Endothelial cell of umbilical vein (primary cell): ENCODE measurements around the gene FAM24A. TPM values are rescaled to one million over a fixed set of nuclear protein-coding genes. Genes with fewer than 3 reads are reported as not detected.

ENCODE experiments used
- Bru-seq: library from RNA; stranded (reverse); fragments of 400-500 nt; gene quantifications from one replicate; lab custom pipeline; 2021; lab: Mats Ljungman, UMichigan
- BruChase-seq, 2 experiments: library from RNA; stranded (reverse); fragments of 400-500 nt; gene quantifications; one replicate each; lab custom pipeline; 2021; lab: Mats Ljungman, UMichigan
- BruUV-seq: library from RNA; stranded (reverse); fragments of 400-500 nt; replicated peaks from 2 replicates; lab custom pipeline; 2021; lab: Mats Ljungman, UMichigan
- CTCF ChIA-PET: fragments of 300-600, 350-600 bp; sonication (Branson Sonifier 250); formaldehyde crosslinking; loops from one replicate; lab custom pipeline; 2021; ENCODE audit warnings: antibody characterized with exemption, inconsistent platforms; lab: Charles Lee
- POLR2A ChIA-PET: fragments of 300-600, 350-600 bp; sonication (Branson Sonifier 250); formaldehyde crosslinking; loops from one replicate; lab custom pipeline; 2021; ENCODE audit warnings: antibody characterized with exemption, inconsistent platforms; lab: Charles Lee
- DNase-seq: peaks from one replicate; pipeline ENCODE4 v3.0.0-alpha.2; 2011; ENCODE audit warnings: low read depth, low spot score
- FAIRE-seq: peaks from 2 replicates; lab custom pipeline; 2011; peaks lifted over from hg19 to GRCh38; lab: Jason Lieb, UNC
- H2AFZ ChIP-seq: 2 replicates; pipeline ENCODE4 v1.6.0; 2012; ENCODE audit warnings: low read depth, low read length, control low read depth, inconsistent platforms
- H3K27ac ChIP-seq: 2 replicates; pipeline ENCODE4 v1.5.1; 2011; ENCODE audit warnings: low read depth, mild to moderate bottlenecking, control low read depth, low read length, moderate library complexity; ENCODE audit not compliant: insufficient read depth
- H3K27me3 ChIP-seq, 2 experiments: 2 replicates each; pipeline versions ENCODE4 v1.6.0 to v1.6.1; 2011; ENCODE audit warnings: low read length in 2 of 2, mixed read lengths in 1 of 2; ENCODE audit not compliant: control insufficient read depth in 2 of 2, insufficient read depth in 2 of 2
- H3K36me3 ChIP-seq, 2 experiments: 2 replicates in 1 of 2; 3 replicates in 1 of 2; pipeline ENCODE4 v1.5.1; 2011; ENCODE audit warnings: low read length in 2 of 2, mild to moderate bottlenecking in 1 of 2, moderate library complexity in 1 of 2; ENCODE audit not compliant: control insufficient read depth in 2 of 2, insufficient read depth in 2 of 2; ENCODE audit errors: extremely low read depth in 1 of 2
- H3K4me1 ChIP-seq: 3 replicates; pipeline ENCODE4 v1.5.1; 2011; ENCODE audit warnings: mild to moderate bottlenecking, low read length; ENCODE audit not compliant: control insufficient read depth, insufficient read depth; ENCODE audit errors: extremely low read depth
- H3K4me2 ChIP-seq: 2 replicates; pipeline ENCODE4 v1.6.1; 2011; ENCODE audit warnings: low read length, control low read depth, mixed read lengths; ENCODE audit not compliant: insufficient read depth
- H3K4me3 ChIP-seq, 3 experiments: fragments of 200-600 bp in 1 of 3; sonication (generic), shearing (Covaris generic) in 1 of 3; replicated peaks in 1 of 3; 2 replicates each; pipeline ENCODE4 v1.5.1; 2011 to 2016; ENCODE audit warnings: control low read depth in 3 of 3, low read length in 3 of 3, mild to moderate bottlenecking in 2 of 3, inconsistent platforms in 1 of 3, low read depth in 1 of 3, moderate library complexity in 1 of 3; ENCODE audit not compliant: insufficient read depth in 1 of 3
- H3K79me2 ChIP-seq: 2 replicates; pipeline ENCODE4 v1.6.0; 2012; ENCODE audit warnings: low read length, inconsistent platforms; ENCODE audit not compliant: control insufficient read depth, insufficient read depth
- H3K9ac ChIP-seq: replicated peaks from 2 replicates; pipeline ENCODE3; 2011; ENCODE audit warnings: low read length, control low read depth; ENCODE audit not compliant: insufficient read depth; ENCODE audit errors: extremely low read depth
- H3K9me1 ChIP-seq: replicated peaks from 3 replicates; pipeline ENCODE4 v1.6.0; 2011; ENCODE audit warnings: mild to moderate bottlenecking, low read length; ENCODE audit not compliant: control insufficient read depth, insufficient read depth; ENCODE audit errors: extremely low read depth
- H3K9me3 ChIP-seq: replicated peaks from 2 replicates; pipeline ENCODE4 v1.5.1; 2012; ENCODE audit warnings: low read length, inconsistent platforms; ENCODE audit not compliant: control insufficient read depth, insufficient read depth
- H4K20me1 ChIP-seq: replicated peaks from 2 replicates; pipeline ENCODE3; 2011; ENCODE audit warnings: mild to moderate bottlenecking, low read length; ENCODE audit not compliant: control insufficient read depth, insufficient read depth; ENCODE audit errors: extremely low read depth
- CTCF ChIP-seq, 2 donors: IDR thresholded peaks; 1 replicate in 1 of 2; 2 replicates in 1 of 2; pipeline ENCODE4 v1.5.1; 2011; ENCODE audit warnings: low read length in 2 of 2, mild to moderate bottlenecking in 2 of 2, moderate library complexity in 2 of 2, control low read depth in 1 of 2, inconsistent platforms in 1 of 2, low read depth in 1 of 2; ENCODE audit not compliant: insufficient read depth in 1 of 2; ENCODE audit errors: extremely low read depth in 1 of 2
- EZH2 ChIP-seq: IDR thresholded peaks from 2 replicates; pipeline ENCODE4 v1.6.1; 2012; ENCODE audit warnings: borderline replicate concordance, low read depth, mild to moderate bottlenecking, moderate library complexity, low read length, inconsistent platforms; ENCODE audit not compliant: severe bottlenecking
- FOS ChIP-seq: IDR thresholded peaks from 2 replicates; pipeline ENCODE4 v1.6.1; 2011; ENCODE audit warnings: mild to moderate bottlenecking, low read length, moderate library complexity, borderline replicate concordance; ENCODE audit not compliant: insufficient read depth
- GATA2 ChIP-seq: IDR thresholded peaks from 2 replicates; pipeline ENCODE4 v1.7.0; 2011; ENCODE audit warnings: low read depth, mild to moderate bottlenecking, moderate library complexity, mixed read lengths, low read length; ENCODE audit not compliant: insufficient read length, insufficient read depth
- JUN ChIP-seq: IDR thresholded peaks from 2 replicates; pipeline ENCODE4 v1.6.1; 2011; ENCODE audit warnings: borderline replicate concordance, low read depth; ENCODE audit not compliant: insufficient read length, insufficient read depth
- MAX ChIP-seq: IDR thresholded peaks from 2 replicates; pipeline ENCODE4 v1.6.1; 2011; ENCODE audit not compliant: insufficient read depth, insufficient read length
- MYC ChIP-seq: IDR thresholded peaks from one replicate; pipeline ENCODE4 v1.6.1; 2011; ENCODE audit warnings: mild to moderate bottlenecking, low read depth, low read length
- POLR2A ChIP-seq: IDR thresholded peaks from 2 replicates; pipeline ENCODE4 v1.6.1; 2012; ENCODE audit warnings: low read depth, mild to moderate bottlenecking, control low read depth, low read length
- POLR2AphosphoS5 ChIP-seq: IDR thresholded peaks from 2 replicates; pipeline ENCODE4 v1.6.1; 2012; ENCODE audit warnings: low read depth, mild to moderate bottlenecking, control low read depth, low read length, moderate library complexity; ENCODE audit not compliant: insufficient read depth
- dilution Hi-C: fragments of 300-500 bp; cut with MboI; formaldehyde crosslinking; loops from one replicate; pipeline ENCODE4 v1.15.0; 2019; ENCODE audit warnings: low sequenced_read_pairs; ENCODE audit not compliant: extremely low pct_ligation_motif_present
- intact Hi-C: fragments of 100-400 bp; cut with micrococcal nuclease; formaldehyde crosslinking; loops from one replicate; pipeline ENCODE4 v1.10.0; 2022
- long read RNA-seq: library from polyadenylated mRNA; stranded (forward); transcript quantifications from one replicate; pipeline ENCODE4 v2.0.0, GENCODE V29; 2021
- polyA minus RNA-seq, 3 experiments: library from RNA; depleted of rRNA, polyadenylated mRNA; stranded (reverse); fragments of >200 nt; gene quantifications; 1 replicate in 1 of 3; 2 replicates in 2 of 3; pipeline ENCODE4 v1.2.3, GENCODE V29; 2011
- polyA plus RNA-seq, 4 experiments: library from polyadenylated mRNA; depleted of rRNA in 3 of 4; stranded (reverse) in 3 of 4; unstranded in 1 of 4; fragments of >200 nt; gene quantifications; 2 replicates each; pipeline versions ENCODE4 v1.2.1 to v1.2.3, GENCODE V29; 2011 to 2012; ENCODE audit warnings: missing spikeins in 1 of 4
- total RNA-seq: library from RNA; stranded (reverse); gene quantifications from 2 replicates; pipeline ENCODE4 v1.2.3, GENCODE V29; 2021

Gene FAM24A
- total RNA-seq (not detected in 2 replicates), polyA plus RNA-seq (not detected in 2 replicates), polyA minus RNA-seq (not detected in 2 replicates), Bru-seq, nascent RNA (not detected), BruChase-seq, experiment 1, labeled RNA remaining after a 6-hour chase (not detected), BruChase-seq, experiment 2, labeled RNA remaining after a 2-hour chase (not detected)
- not detected in 2 replicates for polyA plus RNA-seq (2011; cell fraction: cytosol; rRNA removed)
- polyA plus RNA-seq (2011; cell fraction: nucleus; rRNA removed) = not detected in 2 replicates
- not detected in 2 replicates for polyA plus RNA-seq (2012)
- polyA minus RNA-seq (2011; cell fraction: cytosol; rRNA and poly(A)+ RNA removed) = not detected
- not detected in 2 replicates for polyA minus RNA-seq (2011; cell fraction: nucleus; rRNA and poly(A)+ RNA removed)
- long read RNA-seq = 0 reads

GRCh38 chr10:122910310-122910709 is at the start of gene FAM24A:
Gene FAM24A (plus strand): TSS chr10:122910610. CDS start chr10:122911635, 1,025 bp downstream.
- Histone ChIP-seq H3K4me2 (no peak within 1 kb of the TSS), H3K79me2 (no peaks in the 10 kb centered on the region), H2AFZ (no peak within 1 kb of the TSS), H3K36me3 (no peaks in the 10 kb centered on the region), H3K27me3 (no peaks in the 10 kb centered on the region), H3K27ac (no peak within 1 kb of the TSS), H3K4me3 (no peak within 1 kb of the TSS), H3K4me1 (no peaks in the 10 kb centered on the region), H3K9me3 (no peaks in the 10 kb centered on the region), H3K9ac (no peak within 1 kb of the TSS), H4K20me1 (no peaks in the 10 kb centered on the region), H3K9me1 (no peaks in the 10 kb centered on the region)
- DNase-seq = no peak
- intact Hi-C loops = no loop called here
- no peak for TF ChIP-seq CTCF (IDR thresholded peaks at IDR 0.05; ENCODE audit: extremely low read depth in 1 of 2, insufficient read depth in 1 of 2, low read depth in 1 of 2, low read length in 2 of 2)
- no peak for TF ChIP-seq EZH2
- no peak for TF ChIP-seq MAX
- no peak for TF ChIP-seq POLR2A
- no peak for TF ChIP-seq GATA2
- TF ChIP-seq FOS = no peak
- TF ChIP-seq JUN = no peak
- TF ChIP-seq POLR2AphosphoS5 = no peak
- TF ChIP-seq MYC = no peak
- no peak for FAIRE-seq
- POLR2A ChIA-PET = no interaction called here
- dilution Hi-C loops = no loop called here
- no TSS peak for BruUV-seq
- CTCF ChIA-PET = no interaction called here
